Activated CD8-positive, alpha-beta T cell treated with anti-CD3 and anti-CD28 coated beads for 36 hours (primary cell): Measurements from ENCODE around the gene CRKL. TPM values are rescaled to one million over a fixed set of nuclear protein-coding genes. Genes with fewer than 3 reads are reported as not detected.
"Not testable (repeated sequence)": the region's sequence is repeated elsewhere in the genome, so short reads cannot be mapped to it uniquely, and the experiment has no call there.

ENCODE experiments used
- ATAC-seq: fragments of 200-7000 bp; cut with Tn5 transposase; one replicate; pipeline ENCODE4 v1.10.0; 2021; ENCODE audit warnings: mild to moderate bottlenecking, moderate library complexity
- CTCF ChIA-PET: fragments of 350-600 bp; sonication (Branson Sonifier 250); formaldehyde crosslinking; loops from one replicate; lab custom pipeline; 2021; ENCODE audit warnings: antibody characterized with exemption; lab: Charles Lee
- POLR2A ChIA-PET: fragments of 350-600 bp; sonication (Branson Sonifier 250); formaldehyde crosslinking; loops from one replicate; lab custom pipeline; 2021; ENCODE audit warnings: antibody characterized with exemption; lab: Charles Lee
- DNase-seq: peaks from one replicate; pipeline ENCODE4 v3.0.0-alpha.2; 2020
- H3K27ac Mint-ChIP-seq: one replicate; pipeline ENCODE4 v1.8.0; 2021; ENCODE audit warnings: mild to moderate bottlenecking, mixed read lengths
- H3K27me3 Mint-ChIP-seq: one replicate; pipeline ENCODE4 v1.8.0; 2021; ENCODE audit warnings: mixed read lengths
- H3K36me3 Mint-ChIP-seq: one replicate; pipeline ENCODE4 v1.8.0; 2021; ENCODE audit warnings: low read depth, mixed read lengths
- H3K4me1 Mint-ChIP-seq: one replicate; pipeline ENCODE4 v1.8.0; 2021; ENCODE audit warnings: low read depth, mixed read lengths
- H3K4me3 Mint-ChIP-seq: one replicate; pipeline ENCODE4 v1.8.0; 2021; ENCODE audit warnings: mild to moderate bottlenecking, moderate library complexity, mixed read lengths
- H3K9me3 Mint-ChIP-seq: one replicate; pipeline ENCODE4 v1.8.0; 2021; ENCODE audit warnings: mixed read lengths
- intact Hi-C: fragments of 100-400 bp; cut with micrococcal nuclease; formaldehyde crosslinking; loops from one replicate; pipeline ENCODE4 v1.10.0; 2022
- total RNA-seq, 2 experiments: library from RNA; stranded (reverse); gene quantifications; one replicate each; pipeline ENCODE4 v1.2.3, GENCODE V29; 2021
- TF ChIP-seq, protein P1 (sequence below): fragments of 200-600 bp; IDR thresholded peaks from one replicate; pipeline ENCODE4 v1.8.0; 2022; ENCODE audit warnings: antibody characterized with exemption, mild to moderate bottlenecking

Gene CRKL
- total RNA-seq, 2 experiments from 2014 or later = 99.1 to 102 TPM

DNA sequence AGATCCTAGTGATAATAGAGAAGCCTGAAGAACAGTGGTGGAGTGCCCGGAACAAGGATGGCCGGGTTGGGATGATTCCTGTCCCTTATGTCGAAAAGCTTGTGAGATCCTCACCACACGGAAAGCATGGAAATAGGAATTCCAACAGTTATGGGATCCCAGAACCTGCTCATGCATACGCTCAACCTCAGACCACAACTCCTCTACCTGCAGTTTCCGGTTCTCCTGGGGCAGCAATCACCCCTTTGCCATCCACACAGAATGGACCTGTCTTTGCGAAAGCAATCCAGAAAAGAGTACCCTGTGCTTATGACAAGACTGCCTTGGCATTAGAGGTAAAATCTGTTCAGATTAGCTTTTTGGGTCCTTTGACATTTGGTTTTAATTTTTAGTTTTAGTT, 16.7 kb downstream of the CRKL start:
- H3K36me3 Mint-ChIP-seq = peaks cover 45% of the 10 kb centered on the region
- TF ChIP-seq, protein P1, sequence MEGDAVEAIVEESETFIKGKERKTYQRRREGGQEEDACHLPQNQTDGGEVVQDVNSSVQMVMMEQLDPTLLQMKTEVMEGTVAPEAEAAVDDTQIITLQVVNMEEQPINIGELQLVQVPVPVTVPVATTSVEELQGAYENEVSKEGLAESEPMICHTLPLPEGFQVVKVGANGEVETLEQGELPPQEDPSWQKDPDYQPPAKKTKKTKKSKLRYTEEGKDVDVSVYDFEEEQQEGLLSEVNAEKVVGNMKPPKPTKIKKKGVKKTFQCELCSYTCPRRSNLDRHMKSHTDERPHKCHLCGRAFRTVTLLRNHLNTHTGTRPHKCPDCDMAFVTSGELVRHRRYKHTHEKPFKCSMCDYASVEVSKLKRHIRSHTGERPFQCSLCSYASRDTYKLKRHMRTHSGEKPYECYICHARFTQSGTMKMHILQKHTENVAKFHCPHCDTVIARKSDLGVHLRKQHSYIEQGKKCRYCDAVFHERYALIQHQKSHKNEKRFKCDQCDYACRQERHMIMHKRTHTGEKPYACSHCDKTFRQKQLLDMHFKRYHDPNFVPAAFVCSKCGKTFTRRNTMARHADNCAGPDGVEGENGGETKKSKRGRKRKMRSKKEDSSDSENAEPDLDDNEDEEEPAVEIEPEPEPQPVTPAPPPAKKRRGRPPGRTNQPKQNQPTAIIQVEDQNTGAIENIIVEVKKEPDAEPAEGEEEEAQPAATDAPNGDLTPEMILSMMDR = no peak
- H3K4me1 Mint-ChIP-seq = peaks cover 53% of the 10 kb centered on the region
- intact Hi-C loops = no loop called here
- ATAC-seq (no peak), DNase-seq (no peak)
- ChIA-PET POLR2A (interaction anchor here (0.7 kb wide), 1 partner anchor 26 kb away, joined by 3 read pairs; no protein-coding TSS in a partner anchor), CTCF (interaction anchor here (1.2 kb wide), 1 partner anchor 27 kb away, joined by 3 read pairs; no protein-coding TSS in a partner anchor)
- H3K9me3 Mint-ChIP-seq = no peaks in the 10 kb centered on the region
- H3K27me3 Mint-ChIP-seq = no peaks in the 10 kb centered on the region
- H3K4me3 Mint-ChIP-seq = no peak overlapping the region
- no peak overlapping the region for H3K27ac Mint-ChIP-seq

DNA sequence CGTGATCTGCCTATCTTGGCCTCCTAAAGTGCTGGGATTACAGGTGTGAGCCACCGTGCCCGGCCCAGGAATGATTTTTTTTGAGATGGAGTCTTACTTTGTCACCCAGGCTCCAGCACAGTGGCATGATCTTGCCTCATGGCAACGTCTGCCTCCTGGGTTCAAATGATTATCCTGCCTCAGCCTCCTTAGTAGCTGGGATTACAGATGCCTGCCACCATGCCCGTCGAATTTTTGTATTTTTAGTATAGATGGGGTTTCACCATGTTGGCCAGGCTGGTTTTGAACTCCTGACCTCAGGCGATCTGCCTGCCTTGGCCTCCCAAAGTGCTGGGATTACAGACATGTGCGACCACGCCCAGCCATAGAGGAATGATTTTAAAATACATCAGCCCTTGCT, 17.8 kb downstream of the CRKL start:
- H3K9me3 Mint-ChIP-seq, ATAC-seq, intact Hi-C loops, H3K4me3 Mint-ChIP-seq, H3K27me3 Mint-ChIP-seq, H3K27ac Mint-ChIP-seq, DNase-seq: not testable (repeated sequence)
- ChIA-PET CTCF (interaction anchor here (1.2 kb wide), 1 partner anchor 26 kb away, joined by 3 read pairs; no protein-coding TSS in a partner anchor), POLR2A (interaction anchor here (0.6 kb wide), 1 partner anchor 859 kb away, joined by 3 read pairs; no protein-coding TSS in a partner anchor)
- Mint-ChIP-seq H3K36me3 (peaks cover 46% of the 10 kb centered on the region), H3K4me1 (peaks cover 56% of the 10 kb centered on the region)

DNA sequence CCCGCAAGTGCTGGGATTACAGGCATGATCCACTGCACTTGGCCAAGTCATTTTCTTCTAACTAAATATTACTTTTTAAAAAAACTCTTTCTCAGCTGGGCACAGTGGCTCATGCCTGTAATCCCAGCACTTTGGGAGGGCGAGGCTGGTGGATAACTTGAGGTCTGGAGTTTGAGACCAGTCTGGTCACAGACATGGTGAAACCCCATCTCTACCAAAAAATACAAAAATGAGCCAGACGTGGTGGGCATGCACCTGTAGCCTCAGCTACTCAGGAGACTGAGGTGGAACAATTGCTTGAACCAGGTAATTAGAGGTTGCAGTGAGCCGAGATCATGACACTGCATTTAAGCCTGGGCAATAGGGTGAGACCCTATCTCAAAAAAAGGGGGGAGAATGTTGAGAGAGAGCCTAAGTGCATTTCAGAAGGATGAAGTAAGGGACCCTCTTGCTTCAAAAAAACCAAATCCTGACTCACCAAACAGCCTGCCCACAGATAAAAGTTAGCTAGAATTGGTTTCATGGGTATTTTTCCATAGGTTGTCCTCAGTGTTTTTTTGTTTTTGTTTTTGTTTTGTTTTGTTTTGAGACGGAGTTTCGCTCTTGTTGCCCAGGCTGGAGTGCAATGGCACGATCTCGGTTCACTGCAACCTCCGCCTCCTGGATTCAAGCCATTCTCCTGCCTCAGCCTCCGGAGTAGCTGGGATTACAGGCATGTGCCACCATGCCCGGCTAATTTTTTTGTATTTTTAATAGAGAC, 18.8 kb downstream of the CRKL start:
- DNase-seq, POLR2A ChIA-PET, H3K27ac Mint-ChIP-seq, H3K27me3 Mint-ChIP-seq, H3K4me3 Mint-ChIP-seq, ATAC-seq, intact Hi-C loops, H3K9me3 Mint-ChIP-seq: not testable (repeated sequence)
- CTCF ChIA-PET = interaction anchor here (0.8 to 1.5 kb wide), 3 partner anchors 15 to 50 kb away, joined by 3 to 4 read pairs (median 3); no protein-coding TSS in a partner anchor
- Mint-ChIP-seq H3K36me3 (peaks cover 48% of the 10 kb centered on the region), H3K4me1 (peaks cover 65% of the 10 kb centered on the region)

DNA sequence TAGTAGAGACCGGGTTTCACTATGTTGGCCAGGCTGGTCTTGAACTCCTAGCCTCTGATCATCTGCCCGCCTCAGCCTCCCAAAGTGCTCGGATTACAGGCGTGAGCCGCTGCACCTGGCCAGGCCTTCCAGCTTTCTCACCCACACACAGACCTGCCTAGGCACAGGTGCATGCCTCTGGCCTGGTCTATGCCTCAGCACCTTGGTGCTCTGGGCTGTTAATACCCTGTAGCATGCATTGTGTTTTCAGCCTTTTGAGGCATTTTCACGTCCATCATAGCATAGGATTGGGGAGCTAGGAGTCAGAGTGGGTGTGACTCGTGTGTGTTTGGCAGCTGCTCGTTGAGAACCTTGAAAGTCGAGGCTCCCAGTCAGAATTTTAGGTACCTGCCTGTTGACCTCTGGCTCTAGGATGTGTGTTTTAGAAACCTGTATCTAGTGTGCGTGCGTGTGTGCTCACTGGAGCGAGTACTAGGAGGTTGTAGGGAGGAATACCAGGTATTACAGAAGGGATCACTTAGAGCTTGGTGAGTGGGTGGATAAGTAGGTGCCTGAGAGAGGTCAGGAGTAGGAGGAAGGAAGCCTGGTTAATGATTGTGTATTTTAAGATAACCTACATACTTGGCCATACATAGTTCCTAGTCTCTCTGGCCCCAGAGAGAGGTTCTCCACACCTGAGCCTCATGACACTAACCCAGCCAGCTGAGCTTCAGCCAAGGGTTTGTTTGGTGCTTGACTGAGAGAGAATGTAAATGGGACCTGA, 20.0 kb downstream of the CRKL start:
- no peaks in the 10 kb centered on the region for H3K27me3 Mint-ChIP-seq
- ChIA-PET POLR2A (interaction anchor here (0.7 kb wide), 1 partner anchor 13 kb away, joined by 3 read pairs; no protein-coding TSS in a partner anchor), CTCF (interaction anchor here (1.3 to 1.6 kb wide), 3 partner anchors 20 to 52 kb away, joined by 3 to 4 read pairs (median 4); partner anchors contain the start of gene CRKL)
- TF ChIP-seq, protein P1 = no peak
- H3K4me1 Mint-ChIP-seq = peaks cover 67% of the 10 kb centered on the region
- intact Hi-C loops = no loop called here
- DNase-seq (no peak), ATAC-seq (no peak)
- no peaks in the 10 kb centered on the region for H3K9me3 Mint-ChIP-seq
- H3K27ac Mint-ChIP-seq = peak overlapping the region; percentile 17
- no peak overlapping the region for H3K4me3 Mint-ChIP-seq
- H3K36me3 Mint-ChIP-seq = peaks cover 55% of the 10 kb centered on the region

DNA sequence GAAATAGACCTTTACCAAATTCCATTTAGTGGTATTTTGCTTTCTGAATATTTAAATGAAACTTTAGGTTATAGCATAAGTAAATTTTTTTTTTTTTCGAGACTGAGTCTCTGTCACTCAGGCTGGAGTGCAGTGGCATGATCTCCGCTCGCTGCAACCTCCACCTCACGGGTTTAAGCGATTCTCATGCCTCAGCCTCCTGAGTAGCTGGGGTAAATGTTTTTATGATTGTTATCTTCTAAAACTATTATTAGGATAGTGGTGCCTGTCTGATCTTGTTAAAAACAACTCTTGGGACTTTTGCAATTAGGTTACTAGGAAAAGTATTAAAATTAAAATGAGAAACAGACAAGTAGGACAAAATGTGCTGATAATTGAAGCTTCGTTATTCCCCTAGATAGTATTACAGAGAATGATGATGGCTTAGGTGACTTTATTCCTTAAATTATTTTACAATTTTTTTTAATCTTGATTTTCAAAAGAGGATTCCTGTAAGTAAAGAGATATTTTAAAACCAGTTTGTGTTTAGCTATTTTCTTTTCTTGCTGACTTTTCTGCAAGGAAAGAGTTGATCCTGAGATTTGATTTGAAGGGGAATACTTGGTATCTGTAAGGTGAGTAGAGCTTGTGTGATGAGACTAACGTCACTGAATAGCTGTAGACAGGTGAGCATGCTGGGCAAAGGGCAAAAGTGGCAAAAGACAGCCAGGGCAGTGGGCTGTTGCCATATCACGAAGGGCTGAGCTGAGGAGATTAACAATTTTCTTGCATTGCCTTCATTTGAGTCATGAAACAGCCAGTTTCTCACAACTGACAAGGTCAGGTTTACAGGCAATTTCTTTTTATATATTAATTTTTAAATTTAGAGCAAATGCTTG, 20.8 kb downstream of the CRKL start:
- peaks cover 71% of the 10 kb centered on the region for H3K4me1 Mint-ChIP-seq
- no peaks in the 10 kb centered on the region for H3K9me3 Mint-ChIP-seq
- H3K27me3 Mint-ChIP-seq = no peaks in the 10 kb centered on the region
- POLR2A ChIA-PET = interaction anchor here (0.7 kb wide), 2 partner anchors 12 to 14 kb away, joined by 3 read pairs; no protein-coding TSS in a partner anchor
- H3K4me3 Mint-ChIP-seq = no peak overlapping the region
- intact Hi-C loops = no loop called here
- CTCF ChIA-PET = interaction anchor here (1.0 to 1.6 kb wide), 2 partner anchors 21 to 86 kb away, joined by 3 to 4 read pairs; partner anchors contain the start of gene CRKL
- no peak for DNase-seq
- H3K27ac Mint-ChIP-seq = no peak overlapping the region
- H3K36me3 Mint-ChIP-seq = peaks cover 58% of the 10 kb centered on the region
- no peak for ATAC-seq
- TF ChIP-seq, protein P1 = no peak

DNA sequence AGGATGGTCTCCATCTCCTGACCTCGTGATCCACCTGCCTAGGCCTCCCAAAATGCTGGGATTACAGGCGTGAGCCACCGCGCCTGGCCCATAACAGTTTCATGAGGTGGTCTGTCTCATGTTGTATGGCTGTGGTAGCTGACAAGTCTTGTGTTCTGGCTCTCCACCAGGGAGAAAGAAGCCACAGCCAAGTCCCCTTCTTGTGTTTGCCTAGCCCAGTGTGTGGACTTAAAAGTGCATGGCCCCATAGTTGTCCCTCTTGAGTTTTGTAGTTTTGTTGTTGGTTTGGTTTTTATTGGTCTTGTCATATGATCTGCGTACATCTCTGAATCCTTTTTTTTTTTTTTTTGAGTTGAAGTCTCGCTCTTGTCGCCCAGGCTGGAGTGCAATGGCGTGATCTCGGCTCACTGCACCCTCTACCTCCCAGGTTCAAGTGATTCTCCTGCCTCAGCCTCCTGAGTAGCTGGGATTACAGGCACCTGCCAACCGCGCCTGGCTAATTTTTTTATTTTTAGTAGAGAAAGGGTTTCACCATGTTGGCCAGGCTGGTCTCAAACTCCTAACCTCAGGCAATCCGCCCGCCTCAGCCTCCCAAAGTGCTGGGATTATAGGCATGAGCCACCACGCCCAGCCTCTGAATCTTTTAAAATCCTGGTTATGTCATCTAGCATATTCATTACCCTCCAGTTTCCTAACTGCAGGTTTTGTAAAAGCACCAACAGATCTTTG, 22.4 kb downstream of the CRKL start:
- ChIA-PET CTCF (interaction anchor here (1.4 kb wide), 1 partner anchor 155 kb away, joined by 3 read pairs; no protein-coding TSS in a partner anchor), POLR2A (interaction anchor here (0.6 kb wide), 1 partner anchor 14 kb away, joined by 3 read pairs; no protein-coding TSS in a partner anchor)
- DNase-seq, H3K4me3 Mint-ChIP-seq, H3K27me3 Mint-ChIP-seq, H3K27ac Mint-ChIP-seq, ATAC-seq, H3K9me3 Mint-ChIP-seq, intact Hi-C loops: not testable (repeated sequence)
- peaks cover 70% of the 10 kb centered on the region for H3K4me1 Mint-ChIP-seq
- H3K36me3 Mint-ChIP-seq = peaks cover 56% of the 10 kb centered on the region
